Measurements from ENCODE around the gene MROH2A.

DNA sequence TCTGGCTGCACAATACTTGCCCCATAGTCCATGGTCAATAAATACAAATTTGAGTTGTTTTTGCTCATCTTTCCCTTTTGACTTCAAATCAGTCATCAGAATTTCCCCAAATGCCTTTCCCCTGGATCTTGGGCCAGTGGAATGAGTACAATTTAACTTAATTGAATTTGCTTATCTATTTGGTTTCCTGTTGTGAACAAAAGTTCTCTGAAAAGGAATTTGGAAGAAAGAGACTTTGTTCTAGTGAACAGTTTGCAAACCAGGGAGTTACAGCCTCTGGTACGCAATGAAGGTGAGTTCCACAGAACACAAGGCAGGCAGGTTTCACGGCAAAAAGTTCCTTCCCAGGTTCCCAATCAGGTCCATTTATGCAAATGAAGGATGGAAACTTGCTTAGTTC, 19.3 kb upstream of the MROH2A start:
- TF ChIP-seq GATA2 (IDR thresholded peaks at IDR 0.05; ENCODE audit: low read depth, low read length) (no peak), GATA3 (IDR thresholded peaks at IDR 0.05; ENCODE audit: low read depth, low read length) (no peak)
